HCT116 (cell line): Measurements from ENCODE around the gene MUC6.

Experiments used
- FOSL1 ChIP-seq: IDR thresholded peaks from 2 replicates; pipeline ENCODE4 v1.6.1; 2012; ENCODE audit warnings: low read depth
- POLR2AphosphoS5 ChIP-seq: IDR thresholded peaks from 2 replicates; pipeline ENCODE4 v1.6.1; 2011; ENCODE audit warnings: mild to moderate bottlenecking, low read depth, low read length, moderate library complexity
- SP1 ChIP-seq: IDR thresholded peaks from 2 replicates; pipeline ENCODE4 v1.6.1; 2012; ENCODE audit warnings: low read depth
- TF ChIP-seq, protein P1 (sequence below), 3 experiments: fragments of 200-600 bp in 1 of 3; sonication (generic) in 1 of 3; IDR thresholded peaks in 2 of 3; conservative IDR thresholded peaks in 1 of 3; 2 replicates each; pipeline ENCODE4 v1.5.1; 2012 to 2017; ENCODE audit warnings: low read depth in 2 of 3, low read length in 2 of 3, antibody characterized with exemption in 1 of 3, borderline replicate concordance in 1 of 3, control low read depth in 1 of 3, mild to moderate bottlenecking in 1 of 3, mixed read lengths in 1 of 3, mixed run types in 1 of 3, moderate library complexity in 1 of 3; ENCODE audit not compliant: insufficient read depth in 1 of 3

DNA sequence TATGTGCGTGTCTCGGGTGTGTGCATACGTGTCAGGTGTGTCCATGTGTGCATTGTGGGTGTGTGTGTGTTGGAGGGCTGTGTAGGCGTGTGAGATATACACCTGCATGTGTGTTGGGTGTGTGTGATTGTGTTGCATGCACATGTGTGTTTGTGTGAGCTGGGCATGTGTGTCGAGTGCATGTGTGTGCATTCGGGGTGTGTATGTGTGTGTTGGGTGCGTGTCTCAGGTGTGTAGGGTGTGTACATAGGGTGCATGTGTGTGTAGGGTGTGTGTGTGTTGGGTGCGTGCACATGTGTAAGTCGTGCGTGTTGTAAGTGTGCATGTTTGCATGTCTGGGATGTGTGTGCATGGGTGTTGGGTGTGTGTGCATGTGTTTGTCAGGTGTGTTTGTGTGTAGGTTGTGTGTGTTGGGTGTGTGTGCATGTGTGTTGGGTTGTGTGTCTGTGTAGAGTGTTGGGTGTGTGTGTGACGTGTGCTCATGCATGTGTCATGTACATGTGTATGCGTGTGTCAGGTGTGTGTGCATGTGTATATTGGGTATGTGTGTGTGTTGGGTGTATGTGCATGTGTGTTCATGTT, 4.1 kb downstream of the MUC6 start:
- TF ChIP-seq, protein P1, sequence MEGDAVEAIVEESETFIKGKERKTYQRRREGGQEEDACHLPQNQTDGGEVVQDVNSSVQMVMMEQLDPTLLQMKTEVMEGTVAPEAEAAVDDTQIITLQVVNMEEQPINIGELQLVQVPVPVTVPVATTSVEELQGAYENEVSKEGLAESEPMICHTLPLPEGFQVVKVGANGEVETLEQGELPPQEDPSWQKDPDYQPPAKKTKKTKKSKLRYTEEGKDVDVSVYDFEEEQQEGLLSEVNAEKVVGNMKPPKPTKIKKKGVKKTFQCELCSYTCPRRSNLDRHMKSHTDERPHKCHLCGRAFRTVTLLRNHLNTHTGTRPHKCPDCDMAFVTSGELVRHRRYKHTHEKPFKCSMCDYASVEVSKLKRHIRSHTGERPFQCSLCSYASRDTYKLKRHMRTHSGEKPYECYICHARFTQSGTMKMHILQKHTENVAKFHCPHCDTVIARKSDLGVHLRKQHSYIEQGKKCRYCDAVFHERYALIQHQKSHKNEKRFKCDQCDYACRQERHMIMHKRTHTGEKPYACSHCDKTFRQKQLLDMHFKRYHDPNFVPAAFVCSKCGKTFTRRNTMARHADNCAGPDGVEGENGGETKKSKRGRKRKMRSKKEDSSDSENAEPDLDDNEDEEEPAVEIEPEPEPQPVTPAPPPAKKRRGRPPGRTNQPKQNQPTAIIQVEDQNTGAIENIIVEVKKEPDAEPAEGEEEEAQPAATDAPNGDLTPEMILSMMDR (IDR thresholded peaks at IDR 0.05 in 2 of 3, conservative IDR thresholded peaks at IDR 0.05 in 1 of 3; ENCODE audit: borderline replicate concordance in 1 of 3, insufficient read depth in 1 of 3, low read depth in 2 of 3, low read length in 2 of 3): no peak
- TF ChIP-seq POLR2AphosphoS5 (no peak), SP1 (no peak), FOSL1 (no peak)
